GM19238 (cell line): ENCODE data around the gene FSD1.
"Not testable (repeated sequence)": the region's sequence is repeated elsewhere in the genome, so short reads cannot be mapped to it uniquely, and the experiment has no call there.

Source experiments
- DNase-seq: peaks from one replicate; pipeline ENCODE4 v3.0.0; 2011; ENCODE audit warnings: low spot score; ENCODE audit not compliant: insufficient read length

The FSD1 gene

GRCh38 chr19:4343370-4344307 lies 39.2 kb downstream of the FSD1 start, which contains the start of gene MPND:
Gene MPND (plus strand): TSS chr19:4343562. CDS start chr19:4343594, 32 bp downstream.
- DNase-seq: peak; percentile 86

GRCh38 chr19:4345342-4346019 lies 41.1 kb downstream of the FSD1 start:
- DNase-seq: no peak

- DNase-seq: no peak
Observed at GRCh38 chr19:4346020-4346383, 41.6 kb downstream of the FSD1 start.

GRCh38 chr19:4347521-4347920 lies 43.1 kb downstream of the FSD1 start:
- DNase-seq: no peak

GRCh38 chr19:4349225-4349624 lies 44.8 kb downstream of the FSD1 start:
- DNase-seq: not testable (repeated sequence)

- DNase-seq: no peak
Observed at GRCh38 chr19:4350111-4350510, 45.7 kb downstream of the FSD1 start.

- DNase-seq: no peak
Observed at GRCh38 chr19:4350726-4351125, 46.3 kb downstream of the FSD1 start.

- DNase-seq: no peak
Observed at GRCh38 chr19:4352701-4353121, 48.3 kb downstream of the FSD1 start.

- no peak for DNase-seq
Observed at GRCh38 chr19:4354282-4354681, 49.9 kb downstream of the FSD1 start.

GRCh38 chr19:4354897-4355296 lies 50.5 kb downstream of the FSD1 start:
- DNase-seq: no peak

- DNase-seq: no peak
Observed at GRCh38 chr19:4357095-4357797, 52.8 kb downstream of the FSD1 start.

- no peak for DNase-seq
Observed at GRCh38 chr19:4357921-4358326, 53.5 kb downstream of the FSD1 start.

- DNase-seq: no peak
Observed at GRCh38 chr19:4358709-4359626, 54.6 kb downstream of the FSD1 start.

- DNase-seq: no peak
Observed at GRCh38 chr19:4359627-4360000, 55.2 kb downstream of the FSD1 start.

- DNase-seq: no peak
Observed at GRCh38 chr19:4360081-4360569, 55.7 kb downstream of the FSD1 start.

- DNase-seq: no peak
Observed at GRCh38 chr19:4360641-4361151, 56.3 kb downstream of the FSD1 start.

- no peak for DNase-seq
Observed at GRCh38 chr19:4361152-4362046, 57.0 kb downstream of the FSD1 start.

- DNase-seq: no peak
Observed at GRCh38 chr19:4362101-4362828, 57.9 kb downstream of the FSD1 start.
